Left renal pelvis (tissue), 4 donors: ENCODE measurements around the gene CDX2. TPM values are rescaled to one million over a fixed set of nuclear protein-coding genes. Genes with fewer than 3 reads are reported as not detected.
"Not testable (repeated sequence)": the region's sequence is repeated elsewhere in the genome, so short reads cannot be mapped to it uniquely, and the experiment has no call there.

ENCODE experiments used
- DNase-seq, 4 donors: peaks; one replicate each; pipeline ENCODE4 v3.0.0-alpha.2; 2013; ENCODE audit warnings: low read depth in 4 of 4, low spot score in 3 of 4
- polyA plus RNA-seq, 4 donors: library from polyadenylated mRNA; unstranded; fragments of 120-200 nt; gene quantifications; one replicate each; pipeline ENCODE4 v1.2.1, GENCODE V29; 2013; ENCODE audit not compliant: insufficient read length in 4 of 4

Gene CDX2
- polyA plus RNA-seq, result not detected

- no peak for DNase-seq
Observed at GRCh38 chr13:27969082-27969865, at the start of gene CDX2. CDX2 (minus strand) TSS chr13:27969315; CDS start chr13:27969006, 309 bp downstream.

DNA sequence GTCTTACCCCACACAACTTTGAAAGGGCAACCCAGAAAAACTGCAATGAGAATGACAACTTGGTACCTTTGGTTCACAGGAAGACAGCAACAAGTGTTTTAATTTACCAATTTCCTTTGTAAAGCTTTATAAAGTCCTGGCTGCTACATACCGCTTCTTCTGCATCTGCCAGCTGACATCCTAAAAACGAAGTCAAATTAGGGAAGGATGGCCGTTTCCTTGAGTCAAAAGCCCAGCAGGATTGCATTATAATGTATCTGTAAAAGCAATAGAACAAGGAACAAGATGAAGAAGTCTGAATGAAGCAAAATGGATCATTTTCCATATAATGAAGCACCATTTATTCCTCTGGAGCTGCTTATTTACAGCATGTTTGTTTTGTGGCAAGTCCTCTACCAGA is 45.2 kb upstream of the CDX2 start:
- no peak for DNase-seq

- DNase-seq, result no peak
Observed at GRCh38 chr13:28013482-28013881, 44.4 kb upstream of the CDX2 start.

DNA sequence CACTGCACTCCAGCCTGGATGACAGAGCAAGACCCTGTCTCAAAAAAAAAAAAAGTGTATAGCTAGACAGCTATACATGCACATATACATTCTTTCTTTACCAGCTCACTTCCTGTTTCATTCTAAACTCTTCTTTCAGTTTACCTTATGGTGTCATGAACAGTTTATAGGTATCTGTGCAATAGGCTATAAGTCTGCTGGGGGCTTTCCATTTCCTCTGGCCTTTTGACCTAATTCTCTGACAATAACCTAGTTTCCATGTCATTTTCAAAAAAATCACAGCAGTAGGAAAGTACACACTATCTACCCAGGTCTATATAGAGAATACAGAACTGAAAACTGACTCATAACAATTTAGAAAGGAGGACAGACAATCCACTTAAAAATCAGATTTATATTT is 43.8 kb upstream of the CDX2 start:
- no peak for DNase-seq

- DNase-seq, result no peak
Observed at GRCh38 chr13:28012383-28012782, 43.3 kb upstream of the CDX2 start.

- no peak for DNase-seq
Observed at GRCh38 chr13:28010046-28010445, 40.9 kb upstream of the CDX2 start.

DNA sequence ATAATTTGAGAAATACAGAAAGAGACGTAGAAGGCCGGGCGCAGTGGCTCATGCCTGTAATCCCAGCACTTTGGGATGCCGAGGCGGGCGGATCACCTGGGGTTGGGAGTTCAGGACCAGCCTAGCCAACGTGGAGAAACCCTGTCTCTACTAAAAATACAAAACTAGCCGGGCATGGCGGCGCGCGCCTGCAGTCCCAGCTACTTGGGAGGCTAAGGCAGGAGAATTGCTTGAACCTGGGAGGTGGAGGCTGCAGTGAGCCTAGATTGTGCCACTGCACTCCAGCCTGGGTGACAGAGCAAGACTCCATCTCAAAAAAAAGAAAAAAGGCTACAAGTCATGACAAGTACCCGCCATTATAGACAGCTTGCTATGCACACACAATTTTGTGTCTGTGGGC is 35.9 kb upstream of the CDX2 start:
- not testable (repeated sequence) for DNase-seq

DNA sequence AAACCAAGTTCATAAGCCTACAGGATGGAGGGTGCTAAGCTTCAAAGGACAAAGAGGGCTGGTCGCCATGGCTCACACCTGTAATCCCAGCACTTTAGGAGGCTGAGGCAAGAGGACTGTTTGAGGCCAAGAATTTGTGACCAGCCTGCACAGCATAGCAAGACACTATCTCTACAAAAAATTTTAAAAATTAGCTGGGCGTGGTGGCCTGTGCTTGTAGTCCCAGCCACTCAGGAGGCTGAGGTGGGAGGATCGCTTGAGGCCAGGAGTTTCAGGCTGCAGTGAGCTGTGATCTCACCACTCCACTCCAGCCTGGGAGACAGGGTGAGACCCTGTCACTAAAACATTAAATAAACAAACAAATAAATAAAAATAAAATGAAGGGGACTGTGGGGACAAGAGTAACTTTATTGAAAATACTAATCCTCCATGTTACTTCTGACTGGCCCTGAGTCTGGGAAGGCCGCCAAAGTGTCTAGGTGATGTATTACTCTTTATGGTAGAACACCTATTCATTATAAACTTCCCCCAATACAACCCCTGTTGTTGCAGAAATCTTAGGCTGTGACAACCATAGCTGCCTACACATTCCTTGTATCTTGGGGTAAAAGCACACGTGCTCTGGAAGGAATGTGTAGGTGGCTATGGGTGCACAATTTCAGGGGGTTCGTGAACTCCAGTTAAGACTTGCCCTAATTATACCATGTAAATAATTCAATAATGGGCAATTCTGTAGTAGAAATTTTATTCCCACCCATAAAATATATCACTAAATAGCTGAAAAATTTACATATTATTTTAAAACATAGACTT is 34.0 kb upstream of the CDX2 start:
- no peak for DNase-seq

- DNase-seq, result no peak
Observed at GRCh38 chr13:28001837-28002473, 32.8 kb upstream of the CDX2 start.

- DNase-seq, result no peak
Observed at GRCh38 chr13:28001049-28001448, 31.9 kb upstream of the CDX2 start.

GRCh38 chr13:28000567-28000966 is 31.5 kb upstream of the CDX2 start:
- DNase-seq, result no peak

- DNase-seq, result no peak
Observed at GRCh38 chr13:27997904-27998522, 28.9 kb upstream of the CDX2 start.

DNA sequence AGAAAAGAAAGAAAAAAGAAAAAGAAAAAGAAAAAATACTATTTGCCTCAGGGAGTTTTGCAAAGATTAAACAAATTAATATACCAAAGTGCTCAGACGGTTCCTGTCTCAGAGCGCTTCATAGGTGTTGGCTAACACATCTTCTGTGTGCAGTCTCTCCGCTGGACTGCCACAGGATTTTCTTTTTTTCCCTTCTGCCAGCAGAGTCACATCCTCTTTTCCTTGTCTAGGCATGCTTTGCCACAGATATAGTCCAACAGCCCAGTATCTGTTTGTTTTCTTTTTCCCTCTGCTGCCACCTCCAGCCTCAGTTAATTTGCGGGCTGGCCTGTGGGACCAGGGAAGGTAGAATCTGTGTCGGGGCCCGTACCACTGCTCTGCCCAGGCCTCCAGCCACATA is 22.8 kb upstream of the CDX2 start:
- no peak for DNase-seq

- DNase-seq, result no peak
Observed at GRCh38 chr13:27988520-27988919, 19.4 kb upstream of the CDX2 start, which contains the start of gene URAD. URAD (minus strand) TSS chr13:27988693; CDS start chr13:27988637, 56 bp downstream.

DNA sequence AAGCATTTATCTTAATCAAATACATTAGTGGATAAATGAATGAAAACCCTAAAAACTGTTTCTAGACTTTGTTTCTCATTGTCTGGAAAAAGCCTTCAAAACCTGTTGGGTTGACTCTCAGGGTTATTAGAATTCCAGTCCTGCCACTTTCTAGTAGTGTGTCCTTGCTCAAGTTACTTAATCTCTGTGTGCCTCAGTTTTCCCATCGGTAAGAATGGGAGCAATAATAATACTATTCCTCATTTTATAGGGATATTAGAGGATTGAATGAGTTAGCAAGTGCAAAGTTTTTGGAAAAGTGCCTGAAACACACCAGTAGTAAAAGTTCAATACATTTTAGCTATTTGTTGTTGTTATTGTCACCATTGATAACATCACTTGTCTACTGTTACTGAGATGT is 16.5 kb upstream of the CDX2 start:
- DNase-seq, result no peak

GRCh38 chr13:27982361-27982760 is 13.2 kb upstream of the CDX2 start:
- no peak for DNase-seq

DNA sequence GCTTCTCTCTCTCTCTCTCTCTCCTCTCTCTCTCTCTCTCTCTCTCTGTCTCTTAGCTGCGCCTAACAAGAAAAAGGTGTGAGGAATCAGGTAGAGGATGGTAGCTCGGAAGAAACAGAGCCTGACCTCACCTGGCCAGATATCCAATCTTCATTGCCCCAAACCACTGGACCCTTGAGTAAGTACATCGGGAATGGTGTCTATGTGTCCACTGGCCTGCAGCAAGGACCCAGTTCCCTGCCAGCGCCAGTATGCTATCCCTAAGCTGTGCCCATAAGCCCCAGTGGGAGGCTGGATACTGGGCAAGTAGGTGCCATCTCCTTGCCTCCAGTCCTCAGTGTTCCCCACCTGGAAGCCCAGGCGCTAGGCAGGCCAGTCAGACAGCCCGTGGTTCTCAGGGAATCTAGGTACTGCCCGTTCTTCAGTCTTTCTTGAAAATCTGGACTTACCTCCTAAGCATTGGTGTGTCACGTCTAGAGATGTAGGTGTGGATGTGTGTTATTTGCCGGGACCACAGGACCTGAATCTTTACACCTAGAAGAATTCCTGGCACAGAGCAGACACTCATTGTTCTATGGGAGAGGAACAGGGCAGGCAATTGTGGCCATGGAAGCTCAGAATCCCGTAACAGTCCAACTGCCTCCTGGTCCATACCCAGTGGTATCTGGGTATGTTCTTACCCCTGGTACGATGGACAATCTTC is 12.0 kb upstream of the CDX2 start:
- no peak for DNase-seq

DNA sequence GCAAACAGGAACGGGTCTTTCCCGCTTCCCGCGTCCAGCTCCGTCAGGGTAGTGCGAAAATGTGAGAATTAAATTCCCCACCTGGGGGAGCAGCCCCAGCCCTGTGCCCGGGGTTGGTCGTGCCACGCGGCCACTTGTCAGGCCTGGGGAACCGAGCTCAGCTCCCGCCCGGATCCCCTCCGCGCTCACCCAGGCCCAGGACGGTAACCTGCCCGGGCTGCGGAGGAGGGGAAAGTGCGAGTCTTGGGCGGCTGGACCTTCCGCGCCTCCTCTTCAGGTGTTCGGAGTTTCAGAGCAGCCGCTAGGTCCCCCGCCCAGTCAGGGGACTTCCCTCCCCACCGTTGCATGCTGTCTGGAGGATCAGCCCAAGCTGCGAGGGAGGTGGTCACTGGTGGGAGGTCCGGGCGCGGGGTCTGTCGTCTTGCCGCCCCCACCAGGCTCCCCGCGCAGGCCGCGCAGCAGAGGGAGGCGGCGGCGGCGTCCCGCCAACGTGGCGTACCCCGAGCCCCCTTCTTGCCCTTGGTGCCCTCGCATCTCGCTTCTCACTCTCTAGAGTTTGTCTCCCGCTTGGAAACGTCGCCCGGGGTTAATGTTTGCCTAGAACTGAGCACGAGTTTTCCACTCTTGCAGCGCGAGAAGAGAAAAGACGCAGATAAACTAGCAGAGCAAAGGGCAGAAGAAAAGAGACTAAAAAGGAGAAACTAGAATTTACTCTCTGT is 11.3 kb upstream of the CDX2 start:
- DNase-seq, result no peak

- DNase-seq, result no peak
Observed at GRCh38 chr13:27979765-27980279, 10.7 kb upstream of the CDX2 start.
